ENCODE results near the gene POLQ.
"Not testable (repeated sequence)": the region's sequence is repeated elsewhere in the genome, so short reads cannot be mapped to it uniquely, and the experiment has no call there.

Gene POLQ

GRCh38 chr3:121430664-121431215, 115.0 kb downstream of the POLQ start:
- Histone ChIP-seq H3K36me3 (ENCODE audit: insufficient read depth, low read length) (peaks cover 87% of the 10 kb centered on the region), H3K27me3 (ENCODE audit: insufficient read depth, low read length) (no peaks in the 10 kb centered on the region), H3K4me1 (ENCODE audit: insufficient read depth, low read length) (no peaks in the 10 kb centered on the region), H3K4me3 (ENCODE audit: low read length) (no peak overlapping the region), H3K27ac (ENCODE audit: low read depth, low read length) (no peak overlapping the region), H3K9me3 (ENCODE audit: insufficient read depth, low read depth, low read length) (no peaks in the 10 kb centered on the region), H3K9ac (ENCODE audit: low read depth, low read length) (no peak overlapping the region)

GRCh38 chr3:121424549-121424948, 121.2 kb downstream of the POLQ start:
- peaks cover 29% of the 10 kb centered on the region for H3K36me3 ChIP-seq (ENCODE audit: insufficient read depth, low read length)
- H3K9me3 ChIP-seq (ENCODE audit: insufficient read depth, low read depth, low read length) = no peaks in the 10 kb centered on the region
- no peak overlapping the region for H3K27ac ChIP-seq (ENCODE audit: low read depth, low read length)
- H3K27me3 ChIP-seq (ENCODE audit: insufficient read depth, low read length) = no peaks in the 10 kb centered on the region
- no peak overlapping the region for H3K4me3 ChIP-seq (ENCODE audit: low read length)
- H3K9ac ChIP-seq (ENCODE audit: low read depth, low read length) = no peak overlapping the region
- no peaks in the 10 kb centered on the region for H3K4me1 ChIP-seq (ENCODE audit: insufficient read depth, low read length)

- WGBS = 92% methylated on average over 6 of the region's 6 CpGs
- Histone ChIP-seq H3K27ac (ENCODE audit: low read depth, low read length) (no peak overlapping the region), H3K27me3 (ENCODE audit: insufficient read depth, low read length) (no peaks in the 10 kb centered on the region), H3K9me3 (ENCODE audit: insufficient read depth, low read depth, low read length) (no peaks in the 10 kb centered on the region), H3K4me3 (ENCODE audit: low read length) (no peak overlapping the region), H3K9ac (ENCODE audit: low read depth, low read length) (no peak overlapping the region), H3K4me1 (ENCODE audit: insufficient read depth, low read length) (no peaks in the 10 kb centered on the region), H3K36me3 (ENCODE audit: insufficient read depth, low read length) (no peaks in the 10 kb centered on the region)
These were observed 127.6 kb downstream of the POLQ start for GRCh38 chr3:121418182-121418581.

- H3K9ac ChIP-seq (ENCODE audit: low read depth, low read length) = no peak overlapping the region
- no peak overlapping the region for H3K4me3 ChIP-seq (ENCODE audit: low read length)
- H3K4me1 ChIP-seq (ENCODE audit: insufficient read depth, low read length) = no peaks in the 10 kb centered on the region
- WGBS = 91% methylated on average over 2 of the region's 2 CpGs
- no peak overlapping the region for H3K27ac ChIP-seq (ENCODE audit: low read depth, low read length)
- H3K9me3 ChIP-seq (ENCODE audit: insufficient read depth, low read depth, low read length) = no peaks in the 10 kb centered on the region
- no peaks in the 10 kb centered on the region for H3K36me3 ChIP-seq (ENCODE audit: insufficient read depth, low read length)
- H3K27me3 ChIP-seq (ENCODE audit: insufficient read depth, low read length) = no peaks in the 10 kb centered on the region
These were observed 130.9 kb downstream of the POLQ start for GRCh38 chr3:121414924-121415323.

GRCh38 chr3:121411523-121411922, 134.3 kb downstream of the POLQ start:
- no peaks in the 10 kb centered on the region for H3K27me3 ChIP-seq (ENCODE audit: insufficient read depth, low read length)
- H3K36me3 ChIP-seq (ENCODE audit: insufficient read depth, low read length) = no peaks in the 10 kb centered on the region
- H3K4me3 ChIP-seq (ENCODE audit: low read length) = no peak overlapping the region
- H3K27ac ChIP-seq (ENCODE audit: low read depth, low read length) = no peak overlapping the region
- 100% methylated on average over 1 of the region's 1 CpG for WGBS
- H3K9ac ChIP-seq (ENCODE audit: low read depth, low read length) = no peak overlapping the region
- no peaks in the 10 kb centered on the region for H3K9me3 ChIP-seq (ENCODE audit: insufficient read depth, low read depth, low read length)
- no peaks in the 10 kb centered on the region for H3K4me1 ChIP-seq (ENCODE audit: insufficient read depth, low read length)

- Histone ChIP-seq H3K27ac (ENCODE audit: low read depth, low read length) (no peak overlapping the region), H3K27me3 (ENCODE audit: insufficient read depth, low read length) (no peaks in the 10 kb centered on the region), H3K9ac (ENCODE audit: low read depth, low read length) (no peak overlapping the region), H3K4me1 (ENCODE audit: insufficient read depth, low read length) (no peaks in the 10 kb centered on the region), H3K4me3 (ENCODE audit: low read length) (no peak overlapping the region), H3K9me3 (ENCODE audit: insufficient read depth, low read depth, low read length) (no peaks in the 10 kb centered on the region), H3K36me3 (ENCODE audit: insufficient read depth, low read length) (no peaks in the 10 kb centered on the region)
- WGBS = no CpG with 5 or more reads among the region's 1 CpG
These were observed 140.2 kb downstream of the POLQ start for GRCh38 chr3:121405631-121406030.

GRCh38 chr3:121399820-121400219, 146.0 kb downstream of the POLQ start:
- no peaks in the 10 kb centered on the region for H3K4me1 ChIP-seq (ENCODE audit: insufficient read depth, low read length)

GRCh38 chr3:121398051-121398450, 147.7 kb downstream of the POLQ start:
- not testable (repeated sequence) for H3K4me3 ChIP-seq (ENCODE audit: low read length); H3K9me3 ChIP-seq (ENCODE audit: insufficient read depth, low read depth, low read length); H3K4me1 ChIP-seq (ENCODE audit: insufficient read depth, low read length); H3K27ac ChIP-seq (ENCODE audit: low read depth, low read length); H3K9ac ChIP-seq (ENCODE audit: low read depth, low read length); H3K36me3 ChIP-seq (ENCODE audit: insufficient read depth, low read length); H3K27me3 ChIP-seq (ENCODE audit: insufficient read depth, low read length)
- WGBS = 92% methylated on average over 6 of the region's 8 CpGs

More at GRCh38 chr3:121399820-121400219, 146.0 kb downstream of the POLQ start:
- no peak overlapping the region for H3K4me3 ChIP-seq (ENCODE audit: low read length)
- no peak overlapping the region for H3K9ac ChIP-seq (ENCODE audit: low read depth, low read length)
- H3K27me3 ChIP-seq (ENCODE audit: insufficient read depth, low read length) = no peaks in the 10 kb centered on the region
- H3K9me3 ChIP-seq (ENCODE audit: insufficient read depth, low read depth, low read length) = no peaks in the 10 kb centered on the region
- no peak overlapping the region for H3K27ac ChIP-seq (ENCODE audit: low read depth, low read length)
- no peaks in the 10 kb centered on the region for H3K36me3 ChIP-seq (ENCODE audit: insufficient read depth, low read length)

GRCh38 chr3:121395967-121396366, 149.8 kb downstream of the POLQ start:
- H3K4me1 ChIP-seq (ENCODE audit: insufficient read depth, low read length); H3K9me3 ChIP-seq (ENCODE audit: insufficient read depth, low read depth, low read length); H3K4me3 ChIP-seq (ENCODE audit: low read length); H3K9ac ChIP-seq (ENCODE audit: low read depth, low read length); H3K27me3 ChIP-seq (ENCODE audit: insufficient read depth, low read length); H3K36me3 ChIP-seq (ENCODE audit: insufficient read depth, low read length); H3K27ac ChIP-seq (ENCODE audit: low read depth, low read length): not testable (repeated sequence)
- no CpG with 5 or more reads among the region's 1 CpG for WGBS

- H3K4me3 ChIP-seq (ENCODE audit: low read length); H3K36me3 ChIP-seq (ENCODE audit: insufficient read depth, low read length); H3K9ac ChIP-seq (ENCODE audit: low read depth, low read length); H3K27ac ChIP-seq (ENCODE audit: low read depth, low read length); H3K27me3 ChIP-seq (ENCODE audit: insufficient read depth, low read length); H3K9me3 ChIP-seq (ENCODE audit: insufficient read depth, low read depth, low read length); H3K4me1 ChIP-seq (ENCODE audit: insufficient read depth, low read length): not testable (repeated sequence)
- WGBS = 84% methylated on average over 3 of the region's 3 CpGs
These were observed 157.5 kb downstream of the POLQ start for GRCh38 chr3:121388308-121388707.

Measured in HUES64 (cell line).